DOHH2 (cell line): Measurements from ENCODE around the gene TCP11X1.
"Not testable (repeated sequence)": the region's sequence is repeated elsewhere in the genome, so short reads cannot be mapped to it uniquely, and the experiment has no call there.

Experiments
- CTCF ChIP-seq: fragments of 200-600 bp; sonication (generic); IDR thresholded peaks from one replicate; pipeline ENCODE4 v1.5.1; 2014; ENCODE audit warnings: antibody characterized with exemption, mild to moderate bottlenecking, low read depth, low read length; ENCODE audit not compliant: poor library complexity, severe bottlenecking
- EZH2phosphoT487 ChIP-seq: fragments of 200-600 bp; sonication (generic); IDR thresholded peaks from 2 replicates; pipeline ENCODE4 v1.6.1; 2017; ENCODE audit warnings: borderline replicate concordance, mild to moderate bottlenecking, antibody characterized with exemption, low read length, moderate library complexity, mixed read lengths

GRCh38 chrX:102214986-102215385 lies at the start of gene TCP11X1:
- not testable (repeated sequence) for TF ChIP-seq CTCF, EZH2phosphoT487
